Adrenal gland (tissue), 19 donors: ENCODE data around the gene BICRAL. TPM values are rescaled to one million over a fixed set of nuclear protein-coding genes. Genes with fewer than 3 reads are reported as not detected.
A peak's percentile ranks its signal among the peaks of the same experiment; 100 is the strongest.
"Not testable (repeated sequence)": the region's sequence is repeated elsewhere in the genome, so short reads cannot be mapped to it uniquely, and the experiment has no call there.

ENCODE experiments used
- DNase-seq, 7 donors: peaks; one replicate each; pipeline ENCODE4 v3.0.0-alpha.2; 2019 to 2020
- H3K27ac ChIP-seq, 5 donors: fragments of 200-600 bp; sonication (generic) in 4 of 5; 1 replicate in 3 of 5; 2 replicates in 2 of 5; pipeline versions ENCODE4 v1.5.1 to v1.8.0; 2016 to 2020; ENCODE audit warnings: mild to moderate bottlenecking in 1 of 5
- H3K27me3 ChIP-seq: fragments of 200-600 bp; 2 replicates; pipeline ENCODE4 v1.8.0; 2021
- H3K36me3 ChIP-seq, 2 donors: fragments of 200-600 bp; replicated peaks in 1 of 2; 1 replicate in 1 of 2; 2 replicates in 1 of 2; pipeline versions ENCODE4 v1.5.1 to v1.8.0; 2018 to 2022
- H3K4me1 ChIP-seq, 2 donors: fragments of 200-600 bp; replicated peaks in 1 of 2; 1 replicate in 1 of 2; 2 replicates in 1 of 2; pipeline versions ENCODE4 v1.5.1 to v1.8.0; 2018 to 2021
- H3K4me3 ChIP-seq, 4 donors: fragments of 200-600 bp; sonication (generic) in 3 of 4; one replicate each; pipeline ENCODE4 v1.5.1; 2016 to 2018
- H3K9me3 ChIP-seq, 3 donors: fragments of 200-600 bp; sonication (generic) in 1 of 3; replicated peaks in 1 of 3; 1 replicate in 2 of 3; 2 replicates in 1 of 3; pipeline versions ENCODE4 v1.5.1 to v1.8.0; 2016 to 2021
- POLR2A ChIP-seq, 2 donors: fragments of 450-650 bp; IDR thresholded peaks; one replicate each; pipeline ENCODE4 v1.6.1; 2017; ENCODE audit warnings: antibody characterized with exemption in 2 of 2, mild to moderate bottlenecking in 2 of 2, moderate library complexity in 1 of 2
- WGBS, 4 donors: extraction: QIAGEN DNeasy Blood & Tissue Kit in 2 of 4; methylation state at CpG; one replicate each; pipeline versions ENCODE4 v1.1.5 to v1.1.7; 2013 to 2017; 5-methylcytosine and 5-hydroxymethylcytosine counted together
- intact Hi-C, 2 donors: fragments of 100-400 bp; cut with DNase I; formaldehyde crosslinking; loops; one replicate each; pipeline versions ENCODE4 v1.14.1 to v1.15.0; 2022 to 2023
- long read RNA-seq, 10 donors: library from polyadenylated mRNA in 3 of 10; unstranded in 2 of 10; stranded (forward) in 1 of 10; transcript quantifications; one replicate each; pipeline ENCODE4 v2.0.0 and lab custom pipeline, GENCODE V29; 2021 to 2026
- polyA plus RNA-seq, 3 donors: library from polyadenylated mRNA; stranded (reverse); fragments of 200-250 nt in 2 of 3; fragments of 350-450 nt in 1 of 3; fragmentation: Illumina TruSeq in 1 of 3; extraction: RNeasy Lipid Tissue Mini Kit (QIAGEN cat#74804) in 1 of 3; gene quantifications; one replicate each; pipeline ENCODE4 v1.2.3, GENCODE V29; 2013 to 2014
- total RNA-seq, 9 donors: library from RNA; depleted of rRNA in 4 of 9; stranded (reverse); fragments of >200 nt in 4 of 9; fragments of 120-200 nt in 1 of 9; fragmentation: NEBNext Ultra II Directional in 1 of 9; extraction: Animal tissue kit (Norgen Biotek cat#: 25700) in 1 of 9; gene quantifications; one replicate each; pipeline versions ENCODE4 v1.1.0 to v1.2.4, GENCODE V29; 2013 to 2023
- TF ChIP-seq, protein P1 (sequence below), 6 experiments: fragments of 450-650 bp in 4 of 6; fragments of 200-600 bp in 2 of 6; sonication (generic) in 1 of 6; IDR thresholded peaks; 1 replicate in 5 of 6; 2 replicates in 1 of 6; pipeline versions ENCODE4 v1.5.1 to v1.8.0; 2016 to 2021; ENCODE audit warnings: antibody characterized with exemption in 6 of 6, mild to moderate bottlenecking in 2 of 6, moderate library complexity in 1 of 6
- donor health status: healthy with polysubstance abuse.
- donor health status: Bipolar disorder and iron deficiency.
- donor health status: DM: yes; HTN: yes; CAD: no.
- donor health status: DM: no; HTN: no; CAD: no.
- donor health status: DM: no; HTN: no; CAD: no.
- donor health status: DM: yes; HTN: yes; CAD: no.

Gene BICRAL
- total RNA-seq = 10 to 100 TPM in 4 of 9 donors, 1 to 10 TPM in 5; 5.9 to 16.1 (median 9.6) TPM
- 1 to 10 TPM; 2.8 to 8.7 (median 4.1) TPM for polyA plus RNA-seq
- long read RNA-seq, donor 1 = 0 reads
- long read RNA-seq, donor 2 = 0 reads
- long read RNA-seq, donor 3 = 0 reads
- long read RNA-seq, donor 4, partial matches to known transcripts = 0 of 2 reads
- long read RNA-seq, donor 4, other reads (novel, unspliced or antisense) = 2 of 2 reads
- long read RNA-seq, donor 5, partial matches to known transcripts = 2 of 3 reads
- long read RNA-seq, donor 5, other reads (novel, unspliced or antisense) = 1 of 3 reads
- long read RNA-seq, donor 6, partial matches to known transcripts = 0 of 3 reads
- long read RNA-seq, donor 6, other reads (novel, unspliced or antisense) = 3 of 3 reads
- long read RNA-seq, donor 7 = 0 reads
- long read RNA-seq, donor 8 = 0 reads
- long read RNA-seq, donor 9 = 0 reads
- long read RNA-seq, donor 10 = 0 reads

DNA sequence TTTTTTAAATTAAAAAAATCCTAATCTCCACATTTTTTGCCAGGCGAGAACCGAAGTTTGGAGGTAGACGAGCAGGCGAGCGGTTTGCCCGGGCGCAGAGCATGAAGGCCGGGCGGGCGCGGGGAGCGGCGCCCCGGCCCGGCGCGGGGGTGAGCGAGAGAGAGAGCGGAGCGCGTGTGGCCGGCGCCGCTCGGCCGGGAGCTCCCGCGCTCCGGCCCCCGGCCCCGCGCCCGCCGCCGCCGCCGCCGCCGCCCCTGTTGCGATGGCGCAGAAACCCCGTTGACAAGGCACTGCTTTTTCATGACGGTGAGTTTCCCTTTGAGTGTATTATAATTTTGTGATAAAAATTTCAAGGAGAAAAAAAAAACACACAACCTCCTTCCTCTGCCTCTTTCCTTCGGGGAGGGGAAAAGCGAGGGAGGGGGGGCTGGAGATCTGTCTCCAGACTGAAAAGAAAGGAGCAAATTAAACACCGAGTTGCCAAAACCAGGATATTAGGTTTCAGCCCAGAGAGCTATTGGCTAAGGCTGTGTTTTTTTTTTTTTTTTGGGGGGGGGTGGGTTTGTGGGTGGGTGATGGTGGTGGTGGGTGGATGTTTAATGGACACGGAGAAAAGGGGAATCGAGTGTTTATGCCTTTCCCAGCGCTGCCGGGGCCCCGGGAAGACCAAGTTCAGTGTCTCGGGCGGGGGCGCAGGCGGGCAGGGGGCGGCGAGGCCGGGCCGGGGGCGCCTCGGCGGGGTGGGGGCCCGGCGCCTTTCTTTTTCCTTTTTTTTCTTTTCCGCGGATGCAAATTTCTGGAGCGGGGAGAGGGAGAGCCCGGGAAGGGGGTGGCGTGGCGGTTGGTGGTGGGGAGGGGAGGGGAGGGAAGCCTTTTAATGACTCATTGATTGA, at the start of gene BICRAL:
BICRAL (plus strand) TSS at position 257 of the 893 bp plus-strand sequence. CDS start 39,971 bp downstream, outside the sequence.
- H3K4me1 ChIP-seq = peaks cover 3 to 27% of the 10 kb centered on the region in 2 donors
- TF ChIP-seq POLR2A (IDR thresholded peaks at IDR 0.05) = peak in 1 of 2 donors; percentile 29
- TF ChIP-seq, protein P1, sequence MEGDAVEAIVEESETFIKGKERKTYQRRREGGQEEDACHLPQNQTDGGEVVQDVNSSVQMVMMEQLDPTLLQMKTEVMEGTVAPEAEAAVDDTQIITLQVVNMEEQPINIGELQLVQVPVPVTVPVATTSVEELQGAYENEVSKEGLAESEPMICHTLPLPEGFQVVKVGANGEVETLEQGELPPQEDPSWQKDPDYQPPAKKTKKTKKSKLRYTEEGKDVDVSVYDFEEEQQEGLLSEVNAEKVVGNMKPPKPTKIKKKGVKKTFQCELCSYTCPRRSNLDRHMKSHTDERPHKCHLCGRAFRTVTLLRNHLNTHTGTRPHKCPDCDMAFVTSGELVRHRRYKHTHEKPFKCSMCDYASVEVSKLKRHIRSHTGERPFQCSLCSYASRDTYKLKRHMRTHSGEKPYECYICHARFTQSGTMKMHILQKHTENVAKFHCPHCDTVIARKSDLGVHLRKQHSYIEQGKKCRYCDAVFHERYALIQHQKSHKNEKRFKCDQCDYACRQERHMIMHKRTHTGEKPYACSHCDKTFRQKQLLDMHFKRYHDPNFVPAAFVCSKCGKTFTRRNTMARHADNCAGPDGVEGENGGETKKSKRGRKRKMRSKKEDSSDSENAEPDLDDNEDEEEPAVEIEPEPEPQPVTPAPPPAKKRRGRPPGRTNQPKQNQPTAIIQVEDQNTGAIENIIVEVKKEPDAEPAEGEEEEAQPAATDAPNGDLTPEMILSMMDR (IDR thresholded peaks at IDR 0.05) = no peak
- peak within 1 kb of the TSS; percentile 53 to 80 (median 68) for H3K4me3 ChIP-seq
- no peaks in the 10 kb centered on the region for H3K9me3 ChIP-seq
- peak within 1 kb of the TSS; percentile 69 to 100 (median 99) for H3K27ac ChIP-seq
- no peaks in the 10 kb centered on the region for H3K27me3 ChIP-seq
- DNase-seq = peak; percentile 47 to 80 (median 66)
- intact Hi-C loops = no loop called here
- 0 to 1% (median 0%) methylated on average over 45 to 68 of the region's 70 CpGs for WGBS, 4 donors
- no peaks in the 10 kb centered on the region for H3K36me3 ChIP-seq

- H3K36me3 ChIP-seq, H3K27me3 ChIP-seq, intact Hi-C loops, DNase-seq, H3K4me1 ChIP-seq, H3K27ac ChIP-seq, H3K4me3 ChIP-seq, H3K9me3 ChIP-seq: not testable (repeated sequence)
- 71 to 77% (median 73%) methylated on average over 13 of the region's 13 CpGs for WGBS, 4 donors
Observed at GRCh38 chr6:42733867-42734481, 47.9 kb upstream of the BICRAL start.

DNA sequence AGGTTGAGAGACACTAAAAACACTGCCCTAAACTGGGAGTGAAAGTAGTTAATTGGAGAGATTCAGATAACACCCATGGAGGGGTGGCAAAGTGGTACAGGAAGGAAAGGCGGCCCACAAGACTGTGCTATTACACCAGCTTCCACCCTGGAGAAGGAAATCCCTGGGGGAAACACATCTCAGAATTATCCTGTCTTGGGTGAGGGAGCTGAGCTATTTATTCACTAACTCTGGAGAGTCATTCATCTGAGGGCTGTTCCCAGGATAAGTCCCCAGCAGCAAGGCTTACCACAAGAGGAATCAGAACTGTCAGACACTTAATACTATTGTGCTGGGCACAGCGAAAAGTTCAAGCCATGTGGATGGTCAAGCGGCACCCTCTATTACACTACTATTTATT, 45.9 kb upstream of the BICRAL start:
- intact Hi-C loops = no loop called here
- no peaks in the 10 kb centered on the region for H3K36me3 ChIP-seq
- H3K27me3 ChIP-seq = peaks cover 5% of the 10 kb centered on the region
- DNase-seq = no peak
- no peaks in the 10 kb centered on the region for H3K9me3 ChIP-seq
- no peak overlapping the region for H3K27ac ChIP-seq
- no peaks in the 10 kb centered on the region for H3K4me1 ChIP-seq
- 87 to 94% (median 89%) methylated on average over 3 of the region's 3 CpGs for WGBS, 4 donors
- no peak overlapping the region for H3K4me3 ChIP-seq
- TF ChIP-seq POLR2A (IDR thresholded peaks at IDR 0.05) = no peak
- TF ChIP-seq, protein P1 (IDR thresholded peaks at IDR 0.05) = no peak

DNA sequence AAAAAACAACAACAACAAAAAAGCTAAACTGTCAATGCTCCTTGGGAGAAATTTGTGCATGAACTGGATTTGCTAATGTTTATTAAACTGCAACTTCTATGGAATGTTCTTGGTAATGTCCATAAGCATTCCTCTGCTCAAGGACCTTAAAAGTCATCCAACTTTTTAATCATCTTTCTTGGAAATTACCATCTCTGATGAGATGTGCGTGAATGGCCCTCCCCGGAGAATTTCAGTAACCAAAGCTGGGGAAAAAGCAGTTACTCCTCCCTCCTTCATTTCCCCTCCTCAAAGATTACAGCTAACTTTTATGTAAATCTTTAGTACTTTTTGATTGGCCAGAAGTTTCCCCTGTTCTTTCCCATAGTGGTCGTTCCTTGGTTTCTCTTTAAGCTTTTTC, 41.1 kb upstream of the BICRAL start:
- no peak for DNase-seq
- H3K9me3 ChIP-seq = no peaks in the 10 kb centered on the region
- H3K4me3 ChIP-seq = no peak overlapping the region
- peaks cover 5% of the 10 kb centered on the region for H3K27me3 ChIP-seq
- no peaks in the 10 kb centered on the region for H3K36me3 ChIP-seq
- peaks cover 8 to 24% of the 10 kb centered on the region in 2 donors for H3K4me1 ChIP-seq
- 49 to 72% (median 62%) methylated on average over 3 of the region's 3 CpGs for WGBS, 4 donors
- TF ChIP-seq, protein P1 (IDR thresholded peaks at IDR 0.05) = no peak
- no peak for TF ChIP-seq POLR2A (IDR thresholded peaks at IDR 0.05)
- no peak overlapping the region for H3K27ac ChIP-seq
- intact Hi-C loops = no loop called here
